GM12874 (cell line): ENCODE results near the gene RALBP1.

Source experiments
- TF ChIP-seq, protein P1 (sequence below): IDR thresholded peaks from 2 replicates; pipeline ENCODE4 v1.5.1; 2011; ENCODE audit warnings: low read depth, mild to moderate bottlenecking, control low read depth, low read length, moderate library complexity; ENCODE audit not compliant: insufficient read depth

Gene RALBP1

DNA sequence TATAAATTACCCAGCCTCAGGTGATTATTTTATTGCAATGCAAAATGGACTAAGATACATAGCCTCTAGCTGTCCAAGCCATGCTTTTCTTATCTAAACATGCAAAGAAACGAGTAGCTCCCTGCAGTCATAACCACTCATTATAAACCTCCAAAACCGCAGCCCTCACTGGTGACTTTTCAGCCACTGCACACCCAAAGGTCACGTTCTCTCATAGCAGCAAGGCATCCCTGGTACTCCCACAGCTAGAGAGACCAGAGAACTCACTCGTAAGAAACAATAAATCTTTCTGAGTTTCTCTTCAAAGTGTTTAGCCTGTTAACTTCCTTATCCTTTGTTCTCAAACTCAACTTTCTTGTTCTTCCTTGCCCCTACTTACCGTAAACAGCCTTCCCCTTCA lies 28.5 kb upstream of the RALBP1 start:
- TF ChIP-seq, protein P1, sequence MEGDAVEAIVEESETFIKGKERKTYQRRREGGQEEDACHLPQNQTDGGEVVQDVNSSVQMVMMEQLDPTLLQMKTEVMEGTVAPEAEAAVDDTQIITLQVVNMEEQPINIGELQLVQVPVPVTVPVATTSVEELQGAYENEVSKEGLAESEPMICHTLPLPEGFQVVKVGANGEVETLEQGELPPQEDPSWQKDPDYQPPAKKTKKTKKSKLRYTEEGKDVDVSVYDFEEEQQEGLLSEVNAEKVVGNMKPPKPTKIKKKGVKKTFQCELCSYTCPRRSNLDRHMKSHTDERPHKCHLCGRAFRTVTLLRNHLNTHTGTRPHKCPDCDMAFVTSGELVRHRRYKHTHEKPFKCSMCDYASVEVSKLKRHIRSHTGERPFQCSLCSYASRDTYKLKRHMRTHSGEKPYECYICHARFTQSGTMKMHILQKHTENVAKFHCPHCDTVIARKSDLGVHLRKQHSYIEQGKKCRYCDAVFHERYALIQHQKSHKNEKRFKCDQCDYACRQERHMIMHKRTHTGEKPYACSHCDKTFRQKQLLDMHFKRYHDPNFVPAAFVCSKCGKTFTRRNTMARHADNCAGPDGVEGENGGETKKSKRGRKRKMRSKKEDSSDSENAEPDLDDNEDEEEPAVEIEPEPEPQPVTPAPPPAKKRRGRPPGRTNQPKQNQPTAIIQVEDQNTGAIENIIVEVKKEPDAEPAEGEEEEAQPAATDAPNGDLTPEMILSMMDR: no peak

DNA sequence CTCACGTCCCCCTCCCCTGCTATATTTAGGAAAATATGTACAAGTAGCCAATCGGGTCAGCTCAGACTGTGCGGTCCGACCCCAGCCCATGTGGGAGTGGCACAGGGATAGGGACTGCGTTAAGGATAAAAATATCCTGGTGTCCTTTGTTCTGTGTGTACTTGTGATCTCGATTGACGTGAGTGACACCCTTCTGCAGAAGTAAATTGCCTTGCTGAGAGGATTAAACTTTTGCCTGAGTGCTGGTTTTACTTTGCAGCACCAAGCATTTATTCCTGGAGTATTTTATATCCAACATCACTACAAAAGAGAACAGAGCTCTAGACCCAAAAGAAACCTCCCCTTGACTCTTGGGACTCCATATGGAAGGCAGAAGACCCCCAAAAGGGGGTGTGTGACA lies 28.0 kb upstream of the RALBP1 start:
- TF ChIP-seq, protein P1: no peak

DNA sequence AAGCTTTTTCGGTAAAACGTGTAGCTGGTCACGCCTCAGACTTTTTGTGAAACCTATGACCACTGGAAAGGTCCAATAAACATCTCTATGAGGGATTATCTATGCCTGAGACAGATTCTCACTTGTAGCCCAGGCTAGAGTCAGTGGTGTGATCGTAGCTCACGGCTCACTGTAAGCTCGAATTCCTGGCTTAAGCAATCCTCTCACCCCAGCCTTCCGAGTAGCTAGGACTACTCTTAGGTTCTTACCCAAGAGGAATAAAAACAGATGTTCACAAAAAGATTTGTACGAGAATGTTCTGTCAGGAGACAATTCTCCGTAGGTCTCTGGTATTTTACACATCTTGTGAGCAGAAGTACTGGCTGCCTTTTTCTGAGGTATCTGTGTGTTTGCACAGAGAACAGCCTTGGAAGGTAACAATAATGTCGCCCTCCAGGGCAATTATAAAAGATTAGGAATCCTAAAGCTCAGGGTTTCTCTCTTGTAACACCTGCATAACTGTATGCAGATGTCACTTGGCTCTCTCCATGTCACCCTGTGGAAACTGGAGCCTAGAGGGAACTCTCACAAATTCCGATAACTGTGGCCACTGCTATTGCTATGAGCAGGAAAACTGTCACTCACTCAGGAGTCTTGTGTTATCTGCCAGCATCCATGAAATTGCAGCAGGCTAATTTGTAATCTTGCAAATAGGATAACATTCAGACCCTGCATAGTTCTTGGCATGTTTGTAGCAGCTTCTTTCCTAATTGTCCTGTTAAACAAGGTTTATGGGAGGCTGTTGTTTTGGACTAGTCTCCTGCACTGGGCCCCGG lies 25.5 kb upstream of the RALBP1 start:
- TF ChIP-seq, protein P1: no peak

DNA sequence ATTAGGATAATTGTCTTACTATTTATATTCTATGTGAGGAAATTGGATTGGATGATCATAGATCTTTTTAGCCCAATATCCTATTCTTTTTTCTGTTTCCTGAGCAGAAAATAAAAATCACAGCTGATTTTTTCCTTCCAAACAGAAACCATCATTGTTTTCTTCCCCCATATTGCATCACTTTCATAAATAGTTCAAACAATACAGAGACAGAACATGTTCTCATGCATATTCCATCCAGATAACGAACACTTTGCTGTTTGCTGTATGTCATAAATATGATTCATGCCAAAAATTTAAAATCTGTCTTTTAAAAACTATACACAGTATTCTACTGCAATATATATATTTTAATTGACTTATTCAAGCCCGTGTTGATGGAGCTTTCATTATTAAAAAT lies 22.0 kb upstream of the RALBP1 start:
- TF ChIP-seq, protein P1: no peak

DNA sequence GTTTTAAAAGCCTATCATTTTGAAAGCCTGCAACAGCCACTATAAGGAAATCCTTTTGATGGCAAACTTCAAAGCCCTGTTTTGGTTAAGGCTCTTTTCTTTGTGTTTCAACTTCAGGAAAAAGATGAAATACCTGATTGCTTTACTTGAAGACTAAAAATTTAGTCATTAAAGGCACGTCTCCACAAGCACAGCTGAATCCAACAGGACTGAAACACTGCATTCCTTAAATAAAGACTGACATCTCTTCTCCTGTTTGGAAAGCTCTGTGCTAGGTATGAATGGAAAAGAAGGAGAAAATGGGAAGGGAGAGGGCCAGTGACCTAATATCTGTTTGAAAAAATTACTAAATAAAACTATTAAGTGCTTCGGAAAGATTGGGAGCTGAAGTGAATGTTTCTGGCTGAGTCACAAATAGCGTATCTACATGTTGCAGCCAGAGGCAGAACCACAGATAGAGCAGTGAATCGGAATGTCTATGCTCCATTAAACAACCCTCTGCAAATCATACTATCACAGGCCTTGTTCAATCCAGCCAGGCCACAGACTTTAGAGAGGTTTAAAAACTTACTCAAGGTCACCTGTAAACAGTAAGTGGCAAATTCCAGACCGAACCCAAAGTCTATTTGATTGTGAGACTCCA lies 21.1 kb upstream of the RALBP1 start:
- TF ChIP-seq, protein P1: no peak

DNA sequence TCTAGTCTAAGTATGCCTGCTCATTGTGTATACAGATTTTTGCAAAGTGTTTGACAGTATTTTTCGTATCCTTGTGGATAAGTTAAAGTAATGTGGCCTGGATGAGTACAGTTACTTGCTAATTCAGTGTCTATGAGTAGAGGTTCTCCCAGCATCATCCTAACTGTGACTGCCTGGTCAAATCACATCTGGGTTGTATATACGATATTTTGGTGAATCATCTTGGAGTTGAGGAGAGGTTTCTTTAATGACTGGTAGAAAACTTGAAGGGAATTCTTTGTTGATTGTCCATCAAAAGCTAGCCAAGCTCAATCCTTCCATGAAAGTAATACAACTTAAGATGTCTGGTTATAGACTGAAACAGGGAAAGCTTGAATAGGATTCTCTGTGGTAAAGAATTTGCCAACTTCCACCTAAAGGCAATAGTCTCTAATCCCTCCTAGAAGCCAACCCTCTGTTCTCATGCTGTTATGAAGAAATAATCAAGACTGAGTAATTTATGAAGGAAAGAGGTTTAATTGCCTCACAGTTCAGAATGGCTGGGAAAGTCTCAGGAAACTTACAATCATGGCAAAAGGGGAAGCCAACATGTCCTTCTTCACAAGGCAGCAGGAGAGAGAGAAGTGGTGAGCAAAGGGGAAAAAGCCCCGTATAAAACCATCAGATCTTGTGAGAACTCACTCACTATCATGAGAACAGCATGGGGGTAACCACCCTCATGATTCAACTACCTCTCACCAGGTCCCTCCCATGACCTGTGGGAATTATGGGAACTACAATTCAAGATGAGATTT lies 19.4 kb upstream of the RALBP1 start:
- TF ChIP-seq, protein P1: no peak

DNA sequence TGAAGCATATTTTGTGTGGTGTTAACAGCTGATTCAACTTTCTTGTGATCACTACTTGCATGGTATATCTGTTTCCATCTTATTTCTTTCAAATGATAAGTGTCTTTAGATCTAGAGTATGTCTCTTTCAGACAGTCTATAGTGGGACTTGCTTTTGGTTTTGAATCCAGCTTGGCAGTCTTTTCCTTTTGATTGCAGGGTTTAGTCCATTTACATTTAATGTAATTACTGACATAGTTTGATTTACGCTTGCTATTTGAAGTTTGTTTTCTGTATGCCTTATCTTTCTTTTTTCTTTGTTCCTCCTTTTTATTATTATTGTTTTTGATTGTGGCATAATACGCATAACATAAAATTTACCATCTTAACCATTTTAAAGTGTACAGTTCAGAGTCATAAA lies 9.2 kb upstream of the RALBP1 start:
- TF ChIP-seq, protein P1: no peak
